ENCODE data around the gene TBX1. TPM values are rescaled to one million over a fixed set of nuclear protein-coding genes. Genes with fewer than 3 reads are reported as not detected.

TBX1 gene
- total RNA-seq, 1 experiment from 2014 or later, result 12.8 TPM

GRCh38 chr22:19762568-19763457, 2.2 kb downstream of the TBX1 start (continued):
- TF ChIP-seq NR3C1 (CRISPR knock-in tag; conservative IDR thresholded peaks at IDR 0.05; ENCODE audit: low read depth), result no peak
- TF ChIP-seq SP1 (CRISPR knock-in tag; conservative IDR thresholded peaks at IDR 0.05), result no peak
- TF ChIP-seq ESRRA (CRISPR knock-in tag; IDR thresholded peaks at IDR 0.05; ENCODE audit: borderline replicate concordance), result no peak
- TF ChIP-seq GABPB1 (CRISPR knock-in tag; IDR thresholded peaks at IDR 0.05), result no peak

- H3K27ac Mint-ChIP-seq, result no peak overlapping the region
- CTCF ChIA-PET, result interaction anchor here (1.3 to 5.4 kb wide), 8 partner anchors 9 to 199 kb away, joined by 3 to 44 read pairs (median 6); partner anchors contain the start of gene GP1BB
- H3K4me3 Mint-ChIP-seq, result no peak overlapping the region
- no peaks in the 10 kb centered on the region for H3K9me3 Mint-ChIP-seq
- peaks cover 85% of the 10 kb centered on the region for H3K27me3 Mint-ChIP-seq (ENCODE audit: low read depth)
- ATAC-seq, result no peak
- no peaks in the 10 kb centered on the region for H3K36me3 Mint-ChIP-seq
- POLR2A ChIA-PET, result no interaction called here
- H3K4me1 Mint-ChIP-seq, result peaks cover 40% of the 10 kb centered on the region
- peak; percentile 35 for DNase-seq (ENCODE audit: low spot score)
- TF ChIP-seq NR2C2 (CRISPR knock-in tag; IDR thresholded peaks at IDR 0.05) (no peak), ELF4 (CRISPR knock-in tag; IDR thresholded peaks at IDR 0.05; ENCODE audit: low read depth) (no peak), TEAD4 (CRISPR knock-in tag; IDR thresholded peaks at IDR 0.05) (no peak), ATF6 (CRISPR knock-in tag; IDR thresholded peaks at IDR 0.05) (no peak), TEAD1 (CRISPR knock-in tag; IDR thresholded peaks at IDR 0.05) (no peak), PRDM15 (CRISPR knock-in tag; IDR thresholded peaks at IDR 0.05) (no peak), ZNF263 (CRISPR knock-in tag; IDR thresholded peaks at IDR 0.05; ENCODE audit: low read depth) (no peak), EMX1 (CRISPR knock-in tag; IDR thresholded peaks at IDR 0.05) (no peak), ZNF512 (CRISPR knock-in tag; IDR thresholded peaks at IDR 0.05; ENCODE audit: borderline replicate concordance) (no peak), ZNF416 (CRISPR knock-in tag; IDR thresholded peaks at IDR 0.05) (no peak), E2F1 (CRISPR knock-in tag; IDR thresholded peaks at IDR 0.05) (no peak), ZMAT4 (CRISPR knock-in tag; IDR thresholded peaks at IDR 0.05) (no peak), FOXP4 (CRISPR knock-in tag; IDR thresholded peaks at IDR 0.05) (no peak), KAT7 (CRISPR knock-in tag; IDR thresholded peaks at IDR 0.05; ENCODE audit: borderline replicate concordance) (no peak), ZBTB43 (CRISPR knock-in tag; IDR thresholded peaks at IDR 0.05) (no peak)
Measured at GRCh38 chr22:19763458-19764298, 3.1 kb downstream of the TBX1 start.

Measured in WTC11 (cell line).